ENCODE data around the gene PSTPIP2.
A peak's percentile ranks its signal among the peaks of the same experiment; 100 is the strongest.
"Not testable (repeated sequence)": the region's sequence is repeated elsewhere in the genome, so short reads cannot be mapped to it uniquely, and the experiment has no call there.

PSTPIP2 gene

DNA sequence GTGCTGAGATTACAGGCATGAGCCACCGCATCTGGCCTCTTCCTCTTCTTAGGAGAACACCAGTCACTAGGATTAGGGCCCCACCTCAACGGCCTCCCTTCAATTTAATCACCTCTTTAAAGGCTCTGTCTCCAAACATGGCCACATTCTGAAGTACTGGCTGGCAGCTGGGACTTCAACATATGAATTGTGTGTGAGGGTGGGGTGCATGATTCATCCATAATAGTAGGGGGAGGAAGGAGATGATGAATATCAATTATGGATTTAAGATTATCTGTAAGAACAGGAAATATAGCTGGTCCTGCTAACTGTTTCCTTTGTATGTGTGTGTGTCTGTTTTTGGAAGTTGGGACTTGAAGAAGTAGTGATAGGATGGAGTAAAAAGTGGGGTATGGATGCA lies 90.2 kb downstream of the PSTPIP2 start:
- DNase-seq (ENCODE audit: low read depth), result no peak

DNA sequence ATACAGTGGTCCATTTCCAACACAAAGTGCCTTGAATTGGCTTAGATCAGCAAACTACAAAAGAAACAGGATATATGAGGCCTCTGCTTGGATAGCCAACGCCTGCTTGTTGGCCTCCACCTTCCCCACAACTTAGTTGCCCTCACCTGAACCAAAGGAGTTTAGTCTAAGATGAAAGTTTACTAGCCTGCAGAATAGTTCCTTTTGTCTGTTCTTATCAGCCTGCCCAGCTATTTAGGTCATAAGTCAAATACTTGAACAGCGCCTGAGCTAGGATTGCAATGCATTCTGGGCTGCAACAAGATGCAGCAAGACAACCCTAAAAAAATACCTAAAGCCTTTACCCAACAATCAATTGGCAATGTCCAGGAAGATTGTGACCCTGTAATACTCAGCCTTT lies 91.8 kb downstream of the PSTPIP2 start:
- DNase-seq (ENCODE audit: low read depth), result no peak

DNA sequence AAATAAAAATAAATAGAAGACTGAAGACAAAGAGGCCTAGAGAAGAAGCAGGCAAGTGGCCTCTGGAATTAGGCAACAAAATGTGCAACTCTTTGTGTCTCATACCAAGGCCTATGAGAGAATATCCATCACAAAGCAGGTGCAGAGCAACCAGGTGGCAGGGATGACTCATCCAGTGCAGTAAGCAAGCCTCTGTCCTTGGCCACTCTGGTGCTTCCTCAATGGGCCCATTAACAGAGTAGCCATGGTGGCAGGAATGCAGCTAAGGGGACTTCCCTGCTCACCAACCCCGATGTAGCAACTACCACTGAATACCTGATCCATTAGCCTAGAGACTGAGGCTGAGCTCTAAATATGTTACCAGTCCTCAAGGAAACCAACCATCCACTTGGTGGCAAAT lies 94.0 kb downstream of the PSTPIP2 start:
- no peak for DNase-seq (ENCODE audit: low read depth)

DNA sequence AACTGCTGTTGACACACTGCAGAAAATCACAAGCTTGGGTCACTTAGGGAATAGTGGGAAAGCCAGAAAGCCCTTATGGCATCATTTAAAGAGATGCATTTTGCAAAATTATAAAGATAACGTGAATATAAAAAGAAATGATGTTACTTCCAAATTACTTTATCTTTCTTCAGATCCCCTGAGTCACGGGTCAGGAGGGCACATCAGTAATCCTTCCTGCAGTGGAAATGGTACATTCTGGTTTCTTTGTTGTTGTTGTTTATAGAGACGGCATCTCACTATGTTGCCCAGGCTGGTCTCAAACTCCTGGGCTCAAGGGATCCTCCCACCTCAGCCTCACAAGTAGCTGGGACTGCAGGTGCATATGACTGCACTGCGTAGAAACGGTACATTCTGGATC lies 95.1 kb downstream of the PSTPIP2 start:
- DNase-seq (ENCODE audit: low read depth), result no peak

DNA sequence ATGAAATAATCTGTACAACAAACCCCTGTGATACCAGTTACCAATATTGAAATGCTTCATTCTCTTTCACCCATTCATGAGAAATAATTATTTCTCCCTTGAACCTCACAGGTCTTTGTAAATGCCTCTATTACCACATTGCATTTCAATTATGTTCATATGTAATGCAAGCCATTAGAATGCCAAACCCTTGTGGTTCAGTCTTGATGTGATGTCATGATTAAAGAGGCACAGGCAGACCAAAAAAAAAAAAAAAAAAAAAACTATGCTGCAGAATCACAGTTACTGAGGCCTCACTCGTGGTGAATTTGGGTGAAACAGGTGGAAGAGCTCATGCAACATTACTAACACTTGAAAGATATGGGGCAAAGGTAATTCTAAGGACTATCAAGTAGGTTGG lies 95.5 kb downstream of the PSTPIP2 start:
- DNase-seq (ENCODE audit: low read depth), result no peak

DNA sequence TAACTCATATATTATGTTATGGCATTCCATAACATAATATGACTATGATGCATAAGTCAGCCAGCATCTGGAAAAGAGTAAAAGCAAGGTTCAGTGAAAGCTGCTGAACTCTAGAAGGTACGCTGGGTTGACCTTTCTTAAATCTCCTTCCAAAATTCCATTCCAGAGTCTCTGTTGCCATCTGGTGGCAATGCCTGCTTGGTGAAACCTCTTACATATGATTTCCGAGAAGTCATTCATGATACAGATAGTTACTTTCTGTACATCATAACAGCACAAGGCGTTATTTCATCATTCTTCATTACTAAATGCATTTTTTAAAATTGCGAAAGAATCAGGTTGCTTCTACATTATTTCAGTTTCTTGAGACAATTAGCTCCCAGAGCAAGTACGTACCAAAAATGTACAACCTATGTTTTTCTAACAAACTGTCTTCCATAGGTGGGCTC lies 97.9 kb downstream of the PSTPIP2 start:
- DNase-seq (ENCODE audit: low read depth), result peak; percentile 24

DNA sequence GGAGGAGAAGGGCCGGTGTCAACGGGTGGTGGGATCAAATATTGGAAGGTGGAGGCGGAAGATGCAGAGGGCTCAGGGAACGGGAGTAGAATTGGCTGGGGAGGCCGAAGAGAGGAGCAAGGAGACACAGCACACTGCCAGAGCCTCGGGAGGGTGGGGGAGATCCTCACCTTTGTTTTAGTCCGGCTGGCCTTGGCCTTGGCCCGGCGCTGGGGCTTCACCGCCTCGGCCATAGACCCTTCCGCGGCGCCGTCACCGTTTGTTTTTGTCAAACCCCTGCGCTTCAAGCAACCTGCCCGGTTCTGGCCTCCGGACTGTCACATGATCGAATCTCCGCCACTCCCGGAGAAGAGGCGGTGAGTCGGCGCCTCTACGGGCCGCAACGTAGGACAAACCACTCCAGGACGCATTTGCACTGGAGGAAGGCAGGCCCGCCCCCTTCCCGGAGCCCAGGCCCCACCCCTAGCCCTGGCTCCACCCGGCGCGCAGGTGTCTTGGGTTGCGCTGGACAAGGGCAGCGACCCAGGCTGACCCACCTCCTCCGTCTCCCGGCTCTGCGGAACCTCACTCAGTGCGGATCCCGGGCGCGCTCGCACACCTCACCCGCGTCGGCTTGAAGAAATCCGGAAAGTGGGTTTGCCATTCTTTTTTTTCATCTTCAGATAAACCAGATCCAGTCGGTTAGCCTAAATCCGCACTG lies 104.9 kb downstream of the PSTPIP2 start, which contains the start of gene EPG5:
EPG5 (minus strand) TSS at position 323 of the 700 bp plus-strand sequence; CDS start at position 233, 90 bp downstream.
- peak; percentile 84 for DNase-seq (ENCODE audit: low read depth)

DNA sequence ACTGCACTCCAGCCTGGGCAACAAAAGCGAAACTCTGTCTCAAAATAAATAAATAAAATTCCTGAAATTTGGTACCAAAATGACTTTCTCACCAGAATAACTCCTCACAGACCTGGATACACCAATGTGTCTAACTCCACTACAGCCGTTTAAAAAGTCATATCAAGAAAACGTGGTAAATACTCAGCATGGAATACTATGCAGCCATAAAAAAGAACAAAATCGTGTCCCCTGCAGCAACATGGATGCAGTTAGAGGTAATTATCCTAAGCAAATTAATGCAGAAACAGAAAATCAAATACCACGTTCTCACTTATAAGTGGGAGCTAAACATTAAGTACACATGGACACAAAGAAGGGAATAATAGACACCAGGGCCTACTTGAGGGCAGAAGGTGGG lies 107.1 kb downstream of the PSTPIP2 start:
- not testable (repeated sequence) for DNase-seq (ENCODE audit: low read depth)

DNA sequence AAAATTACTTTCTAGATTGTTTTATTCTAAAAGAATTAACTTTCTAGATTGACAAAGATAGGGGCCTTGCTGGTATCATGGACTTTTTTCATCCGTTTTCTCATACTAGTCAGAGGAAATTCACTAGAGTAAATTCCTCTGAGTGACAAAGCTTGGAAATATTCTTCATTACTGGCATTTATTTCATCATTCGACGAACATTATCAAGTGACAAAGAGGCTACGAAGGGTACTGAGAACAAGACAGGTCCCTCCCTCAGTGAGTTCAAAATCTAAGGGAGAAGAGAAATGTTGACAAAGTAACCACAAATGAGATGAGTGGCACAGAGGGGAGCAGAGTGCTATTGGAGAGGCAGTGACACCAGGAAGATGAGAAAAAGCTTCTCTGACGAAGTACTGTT lies 109.2 kb downstream of the PSTPIP2 start:
- DNase-seq (ENCODE audit: low read depth), result no peak

DNA sequence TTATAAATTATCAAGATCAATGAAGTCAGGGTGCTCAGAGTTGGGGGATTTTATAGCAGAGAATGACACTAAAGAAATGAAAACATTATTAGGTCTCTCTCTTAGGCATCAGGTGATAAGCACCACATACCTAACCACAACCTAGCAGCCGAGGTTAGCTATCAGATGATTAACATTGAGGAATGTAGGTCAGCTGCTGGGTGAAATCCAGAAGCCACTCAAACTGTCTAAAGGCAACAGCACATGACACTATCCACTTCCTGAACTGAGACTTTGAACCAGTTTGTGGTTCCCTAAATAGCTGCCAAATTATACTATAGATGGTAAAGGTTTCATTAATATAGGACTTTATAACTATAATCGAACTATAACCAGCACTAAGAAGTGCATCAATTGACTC lies 109.6 kb downstream of the PSTPIP2 start:
- no peak for DNase-seq (ENCODE audit: low read depth)

DNA sequence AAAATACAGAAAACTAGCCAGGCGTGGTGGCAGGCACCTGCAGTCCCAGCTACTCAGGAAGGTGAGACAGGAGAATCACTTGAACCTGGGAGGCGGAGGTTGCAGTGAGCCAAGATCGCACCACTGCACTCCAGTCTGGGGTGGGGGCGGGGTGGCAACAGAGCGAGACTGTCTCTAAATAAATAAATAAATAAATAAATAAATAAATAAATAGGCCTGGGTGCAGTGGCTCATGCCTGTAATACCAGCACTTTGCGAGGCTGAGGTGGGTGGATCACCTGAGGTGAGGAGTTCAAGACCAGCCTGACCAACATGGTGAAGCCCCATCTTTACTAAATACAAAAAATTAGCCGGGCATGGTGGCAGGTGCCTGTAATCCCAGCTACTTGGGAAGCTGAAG lies 112.6 kb downstream of the PSTPIP2 start:
- not testable (repeated sequence) for DNase-seq (ENCODE audit: low read depth)

DNA sequence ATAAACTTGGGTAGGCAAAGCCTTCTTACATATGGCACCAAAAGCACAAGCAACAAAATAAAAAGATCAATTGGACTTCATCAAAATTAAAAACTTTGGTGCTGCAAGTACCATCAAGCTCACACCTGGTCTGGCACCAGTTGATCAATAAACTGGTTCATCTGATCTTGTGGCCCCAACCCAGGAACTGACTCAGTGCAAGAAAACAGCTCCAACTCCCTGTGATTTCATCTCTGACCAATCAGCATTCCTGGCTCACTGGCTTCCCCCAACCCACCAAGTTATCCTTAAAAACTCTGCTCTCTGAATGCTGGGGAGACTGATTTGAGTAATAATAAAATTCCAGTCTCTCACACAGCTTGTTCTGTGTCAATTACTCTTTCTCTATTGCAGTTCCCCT lies 113.3 kb downstream of the PSTPIP2 start:
- DNase-seq (ENCODE audit: low read depth), result no peak

DNA sequence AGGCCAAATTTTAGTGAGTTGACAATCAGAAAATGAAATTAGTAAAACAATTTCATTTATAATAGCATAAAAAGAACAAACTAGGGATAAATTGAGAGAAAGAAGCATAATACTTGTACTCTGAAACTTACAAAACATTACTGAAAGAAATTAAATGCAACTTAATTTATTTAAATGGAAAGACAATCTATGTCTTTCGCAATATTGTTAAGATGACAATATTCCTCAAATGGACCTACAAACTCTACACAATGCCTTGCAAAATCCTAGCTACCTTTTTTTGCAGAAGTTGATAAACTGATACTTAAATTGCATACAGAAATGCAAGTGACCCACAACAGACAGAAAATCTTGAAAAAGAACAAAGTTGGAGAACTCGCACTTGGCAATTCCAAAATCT lies 114.0 kb downstream of the PSTPIP2 start:
- no peak for DNase-seq (ENCODE audit: low read depth)

DNA sequence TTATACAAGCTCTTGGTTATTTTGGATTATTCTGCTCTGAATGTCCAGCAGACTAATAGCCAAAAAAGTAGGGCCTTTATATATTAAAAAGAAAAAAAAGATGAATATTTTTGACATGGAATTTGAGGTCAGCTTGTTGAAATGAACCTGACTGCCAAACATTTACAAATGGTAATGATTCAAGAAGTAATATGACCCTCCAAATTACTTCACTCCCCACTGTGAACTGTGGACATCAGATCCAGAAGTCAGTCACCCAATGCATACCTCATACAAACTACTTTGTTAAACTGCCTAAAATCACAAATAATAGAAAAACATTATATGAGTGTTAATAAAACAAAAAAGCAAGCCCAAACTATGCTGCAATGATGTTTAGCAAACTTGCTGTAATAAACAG lies 115.0 kb downstream of the PSTPIP2 start:
- no peak for DNase-seq (ENCODE audit: low read depth)

DNA sequence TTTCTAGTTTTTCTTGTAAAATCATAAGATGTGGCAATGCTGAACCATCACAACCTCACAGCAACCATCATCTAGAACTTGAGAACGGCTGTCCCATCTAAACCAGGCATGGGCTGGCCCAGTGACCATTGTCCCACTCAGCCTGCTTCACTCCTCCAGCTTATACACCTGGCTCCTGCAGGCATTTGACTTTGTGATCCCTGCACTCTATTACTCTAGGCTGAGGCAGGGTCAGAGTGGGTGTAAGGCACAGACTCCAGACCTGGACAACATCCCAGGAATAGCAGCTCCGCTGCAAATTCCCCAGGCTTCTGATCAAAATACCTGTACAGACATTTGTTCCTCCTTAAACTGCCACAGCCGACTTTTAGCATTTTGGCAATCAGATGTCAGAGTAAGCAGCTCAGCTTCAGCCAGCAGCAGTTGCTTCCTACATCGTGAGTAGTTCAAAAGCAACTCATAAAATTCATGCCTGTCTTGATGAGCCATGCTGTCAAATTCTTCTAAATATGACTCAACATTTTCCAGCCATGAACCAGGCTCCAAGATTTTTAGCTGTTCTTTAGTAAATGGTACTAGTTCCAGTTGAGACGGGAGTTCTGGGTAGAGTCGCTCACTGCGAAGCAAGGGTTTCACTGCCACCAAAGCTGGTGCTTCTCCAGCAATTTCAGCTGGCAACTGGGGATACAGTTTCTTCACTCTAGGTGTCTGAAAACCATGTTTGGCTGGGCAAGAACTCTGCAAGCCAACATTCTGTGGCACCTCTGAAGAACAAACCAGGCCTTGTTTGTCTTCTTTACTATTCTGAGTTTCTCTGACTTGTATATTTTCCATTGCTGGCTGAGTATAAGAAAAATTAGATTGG lies 117.8 kb downstream of the PSTPIP2 start:
- DNase-seq (ENCODE audit: low read depth), result no peak

DNA sequence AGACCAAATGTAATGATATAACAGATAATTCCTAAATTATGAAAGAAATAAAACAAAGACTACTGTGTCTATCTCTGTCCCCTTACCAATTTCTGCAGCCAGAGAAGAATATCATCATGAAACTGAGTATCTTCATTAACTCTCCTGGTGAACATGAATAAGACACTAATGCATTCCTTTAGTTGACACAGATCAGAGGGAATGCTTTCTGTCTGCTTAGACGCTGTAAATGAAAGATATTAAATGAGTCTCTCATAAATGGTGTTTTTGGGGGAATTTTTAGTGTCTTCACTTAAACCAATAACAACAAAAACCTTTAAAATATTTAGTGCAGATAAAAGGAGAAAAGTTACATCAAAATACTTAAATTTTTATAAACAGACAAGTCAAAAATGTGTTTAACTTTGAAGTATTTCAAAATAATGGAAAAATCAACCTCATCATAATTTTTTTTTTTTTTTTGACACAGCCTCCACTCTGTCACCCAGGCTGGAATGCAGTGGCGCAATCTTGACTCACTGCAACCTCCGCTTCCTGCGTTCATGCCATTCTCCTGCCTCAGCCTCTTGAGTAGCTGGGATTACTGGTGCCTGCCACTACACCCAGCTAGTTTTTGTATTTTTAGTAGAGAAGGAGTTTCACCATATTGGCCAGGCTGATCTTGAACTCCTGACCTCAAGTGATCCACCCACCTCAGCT lies 120.9 kb downstream of the PSTPIP2 start:
- DNase-seq (ENCODE audit: low read depth), result no peak

DNA sequence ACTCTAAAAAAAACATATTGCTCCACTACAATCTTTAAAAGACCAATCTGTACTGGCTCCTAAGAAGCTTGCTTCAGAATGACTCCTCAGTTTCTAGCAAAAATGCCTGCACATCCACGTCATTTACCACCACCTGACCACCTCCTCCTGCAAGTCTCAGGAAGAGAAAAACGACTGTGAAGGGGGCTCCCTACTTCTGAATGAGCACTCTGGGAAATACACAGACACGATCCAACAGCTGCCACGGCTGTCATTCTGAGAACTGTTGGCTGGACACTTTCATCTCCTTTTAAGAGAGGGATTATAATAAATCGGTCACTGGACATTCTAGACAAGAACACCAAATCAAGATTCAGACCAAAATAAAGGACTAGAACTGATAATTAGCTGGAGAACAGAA lies 126.4 kb downstream of the PSTPIP2 start:
- no peak for DNase-seq (ENCODE audit: low read depth)

DNA sequence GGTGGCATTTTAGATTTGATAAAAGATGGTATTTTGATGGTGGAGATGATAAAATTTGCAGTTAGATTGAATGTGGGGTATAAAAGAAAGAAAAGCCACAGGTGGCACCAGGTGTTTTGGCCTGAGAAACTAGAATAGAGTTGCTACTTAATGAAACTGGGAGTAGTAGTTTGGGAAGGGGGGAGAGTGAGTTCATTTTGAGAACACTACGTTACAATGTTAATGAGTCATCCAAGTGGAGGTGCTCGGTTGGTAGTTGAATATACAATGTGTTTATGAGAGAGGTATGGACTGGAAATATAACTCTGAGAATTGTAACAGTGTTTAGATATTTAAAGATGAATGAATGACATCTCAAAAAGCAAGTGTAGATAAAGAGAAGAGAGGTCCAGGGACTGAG lies 131.3 kb downstream of the PSTPIP2 start:
- DNase-seq (ENCODE audit: low read depth), result no peak

DNA sequence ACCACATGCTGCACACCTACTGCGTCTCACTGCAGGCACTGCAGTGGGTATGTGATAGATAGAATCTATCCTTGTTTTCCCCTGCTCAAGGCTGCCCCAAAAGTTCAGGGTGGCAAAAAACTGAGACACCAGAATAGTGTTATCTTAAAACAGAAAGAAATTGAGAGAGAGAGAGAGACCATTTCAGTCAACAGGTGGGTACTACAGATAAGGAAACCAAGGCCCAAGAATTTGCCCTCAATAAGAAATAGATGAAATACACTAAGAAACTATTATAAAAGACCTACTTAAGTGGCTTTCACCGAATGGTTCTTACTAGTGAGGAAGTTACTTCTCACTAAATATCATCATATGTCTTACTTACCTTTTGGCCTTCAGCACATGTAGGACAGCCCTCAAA lies 132.8 kb downstream of the PSTPIP2 start:
- DNase-seq (ENCODE audit: low read depth), result no peak

DNA sequence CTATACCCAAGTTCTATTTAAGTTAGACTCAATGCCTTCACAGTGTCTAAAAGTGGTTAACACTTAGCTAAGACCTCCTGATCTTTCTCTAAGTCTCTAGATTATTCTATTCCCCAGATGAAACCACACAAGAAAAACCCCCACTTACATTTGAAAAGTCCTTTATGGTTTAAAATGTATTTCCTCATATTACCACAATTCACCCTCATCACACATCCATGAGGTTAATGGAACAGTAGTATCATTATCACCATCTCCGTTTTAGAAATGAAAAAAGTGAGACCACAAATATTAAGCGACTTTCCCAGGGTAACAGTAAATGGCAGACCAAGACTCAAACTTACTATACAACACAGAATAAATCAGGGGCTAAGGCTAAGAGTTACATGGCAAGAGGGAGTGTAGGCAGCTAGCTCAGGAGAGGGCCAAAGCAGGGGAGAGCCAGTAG lies 133.5 kb downstream of the PSTPIP2 start:
- DNase-seq (ENCODE audit: low read depth), result no peak

DNA sequence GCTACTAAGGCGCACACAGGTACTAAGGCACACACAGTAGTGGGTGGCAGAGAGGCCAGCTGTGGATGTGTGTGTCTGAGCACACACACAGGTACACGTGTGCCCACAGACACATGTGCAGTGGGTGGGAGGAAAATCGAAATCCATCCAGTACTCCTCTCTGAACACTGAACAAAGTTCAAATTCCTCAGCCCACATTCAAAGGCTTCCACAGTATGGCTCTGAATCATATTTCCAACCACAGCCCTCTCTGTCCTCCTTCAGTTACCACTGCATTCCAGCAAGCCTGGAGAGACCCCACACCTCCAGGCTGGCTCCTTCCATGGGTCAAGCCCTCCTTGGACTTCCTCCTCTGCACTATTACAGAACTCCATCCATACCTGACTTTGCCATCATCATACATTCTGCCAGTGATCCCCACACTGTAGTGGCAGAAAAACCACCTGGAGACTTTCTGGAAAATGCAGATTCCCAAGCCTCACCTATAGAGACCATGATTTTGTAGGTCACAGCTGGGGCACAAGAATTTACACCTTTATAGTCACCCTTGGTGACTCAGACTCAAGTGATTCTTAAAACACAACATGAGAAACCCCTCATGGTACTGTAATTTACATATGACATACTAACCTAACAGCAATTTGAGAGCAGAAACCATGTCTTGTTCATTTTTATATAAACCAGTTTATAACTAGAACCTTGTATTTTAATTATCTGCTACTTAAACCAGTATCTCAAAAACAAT lies 136.3 kb downstream of the PSTPIP2 start:
- DNase-seq (ENCODE audit: low read depth), result no peak
